GM21723 (cell line): ENCODE data around the gene RERE.
"Not testable (repeated sequence)": the region's sequence is repeated elsewhere in the genome, so short reads cannot be mapped to it uniquely, and the experiment has no call there.

ENCODE experiments used
- ATAC-seq: cut with Tn5 transposase; IDR thresholded peaks from one replicate; pipeline ENCODE4 v1.9.1; 2021; ENCODE audit warnings: mild to moderate bottlenecking, moderate library complexity; ENCODE audit not compliant: unreplicated experiment

Gene RERE

DNA sequence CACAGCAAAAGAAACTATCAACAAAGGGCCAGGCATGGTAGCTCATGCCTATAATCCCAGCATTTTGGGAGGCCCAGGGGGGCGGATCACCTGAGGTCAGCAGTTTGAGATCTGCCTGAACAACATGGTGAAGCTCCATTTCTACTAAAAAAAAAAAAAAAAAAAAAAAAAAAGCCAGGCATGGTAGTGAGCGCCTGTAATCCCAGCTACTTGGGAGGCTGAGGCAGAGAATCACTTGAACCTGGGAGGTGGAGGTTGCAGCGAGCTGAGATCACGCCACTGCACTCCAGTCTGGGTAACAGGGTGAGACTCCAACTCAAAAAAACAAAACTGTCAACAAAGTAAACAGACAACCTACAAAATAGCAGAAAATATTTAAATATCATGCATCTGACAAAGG, 122.0 kb downstream of the RERE start:
- ATAC-seq = not testable (repeated sequence)

DNA sequence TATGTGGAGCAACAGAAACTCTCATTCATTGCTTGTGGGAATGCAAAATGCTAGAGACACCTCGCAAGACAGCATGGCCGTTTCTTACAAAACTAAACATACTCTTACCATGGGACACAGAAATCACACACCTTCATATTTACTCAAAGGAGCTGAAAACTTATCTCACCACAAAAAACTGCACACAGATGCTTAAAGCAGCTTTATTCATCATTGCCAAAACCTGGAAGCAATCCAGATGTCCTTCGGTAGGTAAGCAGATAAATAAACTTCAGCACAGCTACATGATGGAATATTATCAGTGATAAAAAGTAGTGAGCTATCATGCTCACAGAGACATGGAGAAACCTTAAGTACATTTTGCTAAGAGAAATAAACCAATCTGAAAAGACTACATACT, 124.3 kb downstream of the RERE start:
- ATAC-seq = no peak

DNA sequence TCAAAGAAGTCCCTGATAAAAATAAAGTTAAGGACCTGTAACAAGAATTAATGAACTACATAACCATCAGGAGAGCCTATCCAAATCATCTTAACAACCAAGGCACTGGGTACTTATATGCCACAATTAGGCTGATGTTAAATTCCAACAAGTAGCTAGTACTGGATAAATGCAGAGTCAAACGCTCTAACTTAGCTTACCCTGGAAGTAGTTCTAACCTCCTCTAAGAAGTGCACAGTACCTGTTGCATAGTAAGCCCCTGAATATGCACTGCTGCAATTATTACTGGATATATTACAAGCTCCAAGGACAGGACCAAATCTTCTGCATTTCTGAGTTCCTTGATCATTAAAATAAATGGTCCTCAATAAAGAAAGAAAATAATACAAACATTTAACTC, 125.8 kb downstream of the RERE start:
- no peak for ATAC-seq

DNA sequence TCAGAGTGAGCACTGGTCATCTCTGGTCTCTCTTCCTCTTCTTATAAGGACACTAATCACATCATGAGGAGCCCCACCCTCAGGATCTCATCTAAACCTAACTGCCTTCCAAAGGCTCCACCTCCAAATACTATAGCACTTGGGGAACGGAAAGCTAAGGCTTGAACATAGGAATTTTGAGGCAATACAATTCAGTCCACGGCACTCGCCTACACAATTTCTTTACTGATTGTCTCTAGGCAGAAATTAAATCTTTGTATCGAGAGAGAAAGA, 127.3 kb downstream of the RERE start:
- no peak for ATAC-seq

DNA sequence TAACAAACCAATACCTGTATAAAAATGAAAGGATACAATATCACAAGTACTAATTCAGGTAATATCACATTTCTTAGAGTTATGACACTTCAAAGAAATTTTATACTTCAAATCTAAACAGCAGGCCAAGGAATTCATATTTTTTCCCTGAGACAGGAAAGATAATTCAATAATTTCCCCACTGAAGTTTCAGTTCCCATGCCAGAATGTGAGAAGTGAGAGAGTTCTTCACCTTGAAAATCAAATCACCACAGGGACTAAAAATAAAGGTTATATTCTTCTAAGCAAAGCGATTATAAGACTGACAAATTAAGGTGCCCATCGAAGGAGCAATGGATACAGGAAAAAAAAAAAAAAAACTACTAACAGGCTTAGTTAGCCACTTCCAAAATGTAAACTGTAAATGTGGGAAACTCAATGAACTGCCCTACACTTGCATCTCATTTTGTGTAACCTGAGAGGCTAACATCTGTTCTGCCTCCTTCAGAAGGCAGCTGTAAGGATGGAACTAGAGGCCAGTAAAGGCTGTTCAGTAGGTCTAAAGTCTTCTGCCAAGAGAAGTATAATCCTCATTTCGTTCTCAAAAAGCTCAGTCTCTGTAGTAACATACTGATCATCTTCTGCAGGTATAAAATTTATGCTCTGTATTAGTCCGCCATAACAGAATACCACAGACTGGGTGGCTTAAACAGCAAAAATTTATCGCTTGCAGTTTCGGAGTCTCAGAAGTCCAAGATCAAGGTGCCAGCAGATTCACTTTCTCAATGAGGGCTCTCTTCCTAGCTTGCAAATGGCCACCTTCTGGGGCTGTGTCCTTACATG, 127.8 kb downstream of the RERE start:
- no peak for ATAC-seq

DNA sequence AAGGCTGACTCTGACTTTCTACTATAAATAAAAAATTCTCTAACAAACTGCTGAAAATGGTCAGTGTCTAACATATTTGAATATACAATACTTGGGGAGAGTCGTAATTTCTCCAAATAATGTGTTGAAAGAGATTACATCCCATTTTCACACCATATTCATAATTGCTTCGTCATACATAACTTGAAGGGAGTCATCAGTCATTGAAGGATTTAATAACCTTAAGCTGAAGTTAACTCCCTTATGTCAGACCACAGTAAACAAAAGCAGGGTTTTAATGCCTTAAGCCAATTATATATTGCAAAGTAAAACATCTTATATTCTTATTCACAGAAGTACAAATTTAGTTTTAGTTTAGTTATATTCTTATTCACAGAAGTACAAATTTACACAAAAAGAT, 129.9 kb downstream of the RERE start:
- ATAC-seq = no peak

DNA sequence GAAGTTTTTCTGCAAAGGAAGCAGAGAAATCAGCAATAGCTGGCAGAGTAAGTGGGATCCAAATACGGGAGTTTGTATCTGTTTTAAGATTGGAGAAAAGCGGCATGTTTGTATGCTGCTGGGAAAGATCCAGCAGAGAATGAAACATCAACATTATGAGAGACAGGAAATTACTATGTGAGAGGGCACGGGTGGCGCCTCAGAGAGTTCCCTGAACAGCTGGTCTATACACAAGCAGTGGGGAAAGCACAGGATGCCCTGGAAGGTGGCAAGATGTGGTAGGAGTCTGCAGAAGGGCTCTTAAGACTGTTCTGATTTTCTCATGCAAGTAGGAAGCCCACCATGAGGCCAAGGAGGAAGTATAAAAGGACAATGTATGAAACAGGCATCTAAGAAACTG, 130.4 kb downstream of the RERE start:
- ATAC-seq = no peak

DNA sequence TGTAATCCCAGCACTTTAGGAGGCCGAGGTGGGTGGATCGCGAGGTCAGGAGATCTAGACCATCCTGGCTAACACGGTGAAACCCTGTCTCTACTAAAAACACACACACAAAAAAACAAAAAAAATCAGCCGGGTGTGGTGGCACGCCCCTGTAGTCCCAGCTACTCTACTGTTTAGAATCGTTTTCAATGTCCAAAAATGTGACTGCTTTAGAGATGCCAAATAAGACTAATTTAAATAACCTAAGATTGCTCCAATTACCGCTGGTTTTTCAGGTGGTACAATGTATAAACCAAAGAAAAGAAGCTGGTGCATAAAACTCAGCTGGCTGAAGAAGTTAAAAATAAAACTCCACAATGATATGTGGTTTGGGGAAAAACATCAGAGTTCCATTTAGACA, 132.0 kb downstream of the RERE start:
- no peak for ATAC-seq

DNA sequence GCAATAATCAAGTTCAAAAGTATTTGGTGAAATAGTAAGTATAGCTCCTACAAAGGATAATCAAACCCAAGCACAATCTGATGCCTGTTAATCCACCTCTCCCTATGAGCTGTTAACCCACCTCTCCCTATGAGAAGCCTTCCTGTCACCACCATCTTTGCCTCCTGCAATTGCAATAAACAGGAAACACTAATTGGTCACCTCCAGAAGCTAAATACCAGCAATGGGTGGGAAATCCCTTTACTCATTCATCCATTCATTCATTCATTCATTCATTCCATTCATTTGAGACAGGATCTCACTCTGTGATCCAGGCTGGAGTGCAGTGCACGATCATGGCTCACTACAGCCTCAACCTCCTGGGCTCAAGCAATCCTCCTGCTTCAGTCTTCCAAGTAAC, 132.8 kb downstream of the RERE start:
- ATAC-seq = no peak

DNA sequence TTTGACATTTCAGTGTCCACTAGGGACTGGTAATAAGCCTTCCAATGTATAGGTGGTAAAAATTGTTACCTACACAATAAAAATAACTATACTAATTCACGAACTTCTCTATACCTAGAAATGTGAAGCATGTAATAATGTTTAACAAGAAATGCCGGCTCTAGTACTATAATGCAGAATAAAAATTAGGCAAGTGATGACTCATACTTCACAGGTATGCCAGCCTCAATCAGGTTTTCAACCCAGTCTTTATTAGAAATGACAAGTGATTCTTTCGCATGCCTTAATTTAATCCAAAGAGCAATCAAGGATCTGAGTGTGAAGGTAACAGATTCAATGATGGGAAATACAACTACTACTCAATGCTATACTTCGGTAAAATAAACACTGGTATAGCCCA, 134.9 kb downstream of the RERE start:
- no peak for ATAC-seq

DNA sequence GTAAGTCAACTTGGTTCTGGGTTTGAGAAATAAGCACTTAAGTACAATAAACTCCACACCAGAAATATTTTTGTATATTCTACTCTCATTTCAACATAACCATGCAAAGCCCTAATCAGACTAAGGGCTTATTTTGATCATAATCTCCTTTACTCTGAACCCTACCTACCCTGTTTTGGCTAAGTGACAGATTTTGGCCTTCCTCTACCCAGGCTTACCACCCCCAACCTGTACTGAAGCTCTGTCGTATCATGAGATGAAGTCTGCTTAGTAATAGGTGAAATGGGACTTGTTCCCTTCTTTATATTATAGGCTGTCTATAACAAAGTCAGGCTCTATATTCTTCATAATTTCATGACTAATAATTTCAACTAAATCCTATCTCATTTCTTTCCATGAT, 135.5 kb downstream of the RERE start:
- ATAC-seq = no peak

DNA sequence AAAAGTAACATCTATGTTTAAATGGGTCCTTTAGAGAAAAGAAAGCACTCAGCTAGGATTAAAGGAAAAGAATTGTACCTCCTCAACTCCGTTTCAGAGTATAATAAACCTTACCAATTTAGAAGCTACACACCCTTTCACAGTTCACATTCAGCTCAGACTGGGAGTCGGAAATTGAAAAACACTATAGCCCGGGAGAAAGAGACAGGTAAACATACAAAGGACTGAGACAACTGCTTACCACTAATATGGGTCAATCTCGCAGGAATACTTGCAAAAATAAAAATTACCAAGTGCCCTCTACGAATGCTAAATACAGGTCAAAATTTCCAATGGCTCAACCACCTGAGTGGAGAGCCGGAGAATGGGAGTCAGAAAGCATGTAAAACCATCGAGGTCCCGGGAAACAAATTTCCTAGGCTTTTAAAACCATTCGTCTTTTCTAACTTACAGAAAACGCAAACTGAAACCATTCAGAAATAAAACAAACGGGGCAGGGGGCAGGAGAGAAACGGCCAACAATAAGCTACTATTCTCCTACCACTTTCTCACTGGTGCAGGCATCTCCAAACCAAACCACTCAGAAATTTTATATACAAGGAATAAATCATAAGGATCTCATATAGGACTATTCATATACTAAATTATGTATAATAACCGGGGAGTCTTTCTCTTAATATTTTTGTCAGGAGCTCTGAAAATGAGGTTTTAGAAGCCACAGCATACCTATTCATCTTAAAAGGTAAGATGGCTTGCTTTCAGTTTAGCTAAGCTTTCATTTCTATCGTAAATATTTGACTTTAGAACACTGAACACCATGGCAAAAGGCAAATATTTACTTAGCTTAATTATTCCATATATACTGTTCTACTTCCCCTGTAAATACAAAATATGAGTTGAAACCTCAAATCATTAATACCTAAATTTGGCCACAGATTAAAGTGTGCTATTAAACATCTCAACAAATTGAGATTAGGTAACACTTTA, 136.5 kb downstream of the RERE start:
- no peak for ATAC-seq

DNA sequence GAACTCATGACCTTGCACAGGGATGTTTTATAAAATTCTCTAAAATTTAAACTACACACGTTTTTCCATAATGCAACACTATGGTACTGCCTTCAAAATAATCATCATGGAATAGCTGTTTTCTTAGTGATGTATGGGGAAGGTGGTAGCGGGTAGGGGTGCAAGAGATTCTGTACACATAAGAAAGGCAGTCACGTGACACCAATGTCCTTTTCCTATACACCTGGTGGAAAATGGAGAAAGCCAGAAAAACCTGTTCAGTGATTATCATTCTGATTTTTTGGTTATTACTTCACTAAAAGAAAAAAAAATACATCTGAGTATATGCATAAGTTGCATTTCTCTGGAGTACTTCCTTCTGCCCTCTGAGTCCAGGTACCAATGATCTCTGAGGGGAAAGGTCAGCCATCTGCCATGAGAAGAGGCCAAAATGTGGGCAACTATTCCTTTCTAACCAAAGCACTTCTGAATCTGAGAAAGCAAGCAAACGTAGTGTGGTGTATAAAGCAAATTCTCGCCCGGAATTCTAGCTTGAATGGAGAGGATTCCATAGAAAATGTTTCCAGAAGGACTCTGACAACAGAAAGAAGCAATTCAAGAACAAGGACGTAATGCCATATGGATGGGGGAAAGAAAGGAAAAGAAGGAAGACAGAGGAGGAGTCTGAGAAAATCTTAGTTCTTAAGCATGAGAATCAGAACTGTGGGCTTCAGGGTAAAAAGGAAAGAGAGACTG, 137.3 kb downstream of the RERE start:
- ATAC-seq = no peak

DNA sequence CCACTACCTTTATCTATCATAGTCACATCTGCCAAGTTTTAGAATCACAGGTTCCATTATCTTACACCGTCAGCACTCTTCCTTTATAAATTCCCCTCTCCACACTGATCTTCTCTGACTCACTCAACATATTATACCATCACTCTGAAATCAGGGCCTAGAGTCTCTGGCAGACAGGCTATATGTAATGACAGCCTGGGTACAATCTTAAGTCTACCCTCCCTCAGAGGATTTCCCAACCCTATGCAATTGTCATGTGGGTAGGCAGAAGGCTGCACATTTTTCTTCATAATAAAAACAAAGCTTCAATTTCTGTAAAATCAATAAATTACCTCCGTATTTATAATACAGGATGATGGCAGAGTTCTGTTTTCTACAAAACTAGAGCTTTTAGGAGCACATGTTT, 138.0 kb downstream of the RERE start:
- ATAC-seq = no peak

DNA sequence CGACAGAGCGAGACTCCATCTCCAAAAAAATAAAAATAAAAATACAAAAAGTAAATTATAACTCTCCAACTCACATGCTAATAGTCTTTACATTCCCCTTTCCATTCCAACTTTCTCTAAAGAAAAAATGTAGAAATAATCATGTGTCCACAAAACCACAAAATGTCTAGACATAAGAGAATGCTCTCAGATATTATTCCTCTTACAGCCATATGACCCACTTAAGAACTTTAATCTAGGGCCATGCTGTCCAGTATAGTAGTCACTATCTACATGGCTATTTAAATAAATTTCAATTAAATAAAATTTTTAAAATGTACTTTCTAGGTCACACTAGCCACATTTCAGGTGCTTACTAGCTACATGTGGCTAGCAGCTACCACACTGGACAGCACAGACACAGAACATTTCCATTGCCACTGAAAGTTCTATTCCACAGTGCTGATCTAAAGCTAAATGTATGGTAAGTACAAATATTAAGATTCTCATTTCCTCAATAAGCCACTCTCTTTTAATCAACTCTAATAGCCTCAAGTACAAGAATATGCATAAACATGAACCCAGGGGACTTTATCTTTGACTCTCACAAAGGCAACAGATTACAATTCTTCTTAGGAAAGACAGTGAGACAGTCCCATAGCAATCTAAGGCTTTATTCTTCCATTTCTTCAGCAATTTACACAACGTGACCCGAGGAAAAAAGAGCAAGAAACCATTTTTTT, 138.6 kb downstream of the RERE start:
- ATAC-seq = no peak

DNA sequence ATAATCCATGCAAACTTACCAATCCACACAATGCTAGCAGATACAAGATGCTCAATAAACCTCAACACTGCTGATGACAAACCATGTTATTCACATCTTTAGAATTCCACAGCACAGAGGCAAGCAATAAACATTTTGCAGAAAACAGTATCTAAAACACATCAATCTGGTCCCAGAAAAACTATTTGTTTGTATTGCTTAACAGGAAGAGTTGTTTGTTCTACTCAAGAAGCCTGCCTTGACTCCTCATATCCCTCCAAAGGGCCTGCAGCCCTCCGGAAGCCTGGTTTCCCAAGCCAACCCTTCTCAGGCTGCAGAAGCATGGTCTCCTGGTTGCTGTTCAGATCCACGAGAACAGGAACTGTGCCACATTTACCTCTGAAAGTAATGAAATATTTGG, 139.7 kb downstream of the RERE start:
- no peak for ATAC-seq

DNA sequence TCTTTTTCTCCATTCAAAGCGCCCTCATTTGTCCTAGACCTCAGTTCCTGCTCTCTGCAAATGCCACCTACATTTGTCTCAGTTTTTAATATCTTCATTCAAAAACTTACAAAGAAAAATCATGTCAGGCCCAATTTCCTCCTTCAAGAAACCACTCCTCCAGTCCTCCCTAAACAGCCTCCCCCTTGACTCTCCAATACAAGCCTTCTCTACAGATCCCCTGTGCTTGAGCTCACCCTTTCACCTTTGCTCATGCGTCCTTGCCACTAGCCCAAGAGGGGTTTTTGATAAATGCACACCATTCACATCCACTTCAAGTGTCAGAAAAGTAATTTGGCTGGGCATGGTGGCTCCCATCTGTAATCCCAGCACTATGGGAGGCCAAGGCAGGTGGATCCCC, 140.6 kb downstream of the RERE start:
- ATAC-seq = no peak

DNA sequence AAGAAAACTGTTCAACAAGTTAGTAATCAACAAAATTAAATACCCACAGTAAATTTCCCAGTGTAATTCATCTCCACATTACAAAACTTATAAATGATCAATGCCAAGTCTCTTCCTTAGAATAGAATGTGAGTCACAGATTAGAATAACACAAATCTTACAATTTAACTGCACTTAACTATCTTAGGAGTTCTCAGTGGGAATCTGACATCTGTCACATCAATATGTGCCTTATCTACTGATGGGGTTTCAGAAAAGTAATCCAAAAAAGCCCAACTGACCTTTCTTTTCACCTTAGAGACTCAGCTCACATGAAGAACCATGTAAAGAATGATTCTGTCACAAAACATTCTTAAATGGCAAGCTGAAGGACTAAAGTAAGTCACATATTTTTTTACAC, 141.4 kb downstream of the RERE start:
- ATAC-seq = no peak

DNA sequence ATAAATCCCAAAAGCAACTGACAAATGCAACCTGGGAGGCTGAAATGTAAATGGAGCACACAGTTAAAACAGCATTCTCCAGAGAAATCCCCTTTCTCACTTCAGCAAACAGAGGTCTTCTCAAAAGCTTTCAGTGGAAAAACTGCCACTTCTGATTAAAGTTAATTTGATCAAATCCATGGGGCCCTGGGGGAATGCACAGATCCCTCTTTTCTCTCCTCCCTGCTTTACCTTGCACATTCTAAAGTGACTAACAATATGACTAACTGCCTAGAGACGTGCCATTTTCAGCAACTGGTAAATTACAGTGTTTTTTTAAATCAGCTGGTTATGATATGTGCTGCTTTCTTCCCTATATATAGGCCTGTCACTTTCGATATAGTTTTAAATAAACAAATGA, 142.5 kb downstream of the RERE start:
- no peak for ATAC-seq

DNA sequence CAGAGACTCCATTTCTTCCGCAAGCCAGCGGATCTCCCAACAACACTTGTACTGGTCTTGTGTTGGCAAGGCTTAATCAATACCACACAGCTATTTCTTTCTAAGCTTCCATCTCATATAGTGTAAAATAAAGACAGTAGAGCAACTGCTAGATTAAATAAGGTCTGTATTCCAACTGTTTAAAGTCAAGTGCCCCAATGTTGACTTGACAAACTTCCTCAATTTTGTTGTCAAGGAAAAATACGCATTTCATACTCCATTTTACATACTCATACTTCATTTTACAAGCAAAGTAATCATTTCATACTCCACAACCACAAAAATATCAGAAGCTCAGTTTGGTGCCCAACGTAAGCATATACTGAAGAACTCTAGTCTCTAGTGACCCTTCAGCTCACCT, 143.0 kb downstream of the RERE start:
- ATAC-seq = no peak

DNA sequence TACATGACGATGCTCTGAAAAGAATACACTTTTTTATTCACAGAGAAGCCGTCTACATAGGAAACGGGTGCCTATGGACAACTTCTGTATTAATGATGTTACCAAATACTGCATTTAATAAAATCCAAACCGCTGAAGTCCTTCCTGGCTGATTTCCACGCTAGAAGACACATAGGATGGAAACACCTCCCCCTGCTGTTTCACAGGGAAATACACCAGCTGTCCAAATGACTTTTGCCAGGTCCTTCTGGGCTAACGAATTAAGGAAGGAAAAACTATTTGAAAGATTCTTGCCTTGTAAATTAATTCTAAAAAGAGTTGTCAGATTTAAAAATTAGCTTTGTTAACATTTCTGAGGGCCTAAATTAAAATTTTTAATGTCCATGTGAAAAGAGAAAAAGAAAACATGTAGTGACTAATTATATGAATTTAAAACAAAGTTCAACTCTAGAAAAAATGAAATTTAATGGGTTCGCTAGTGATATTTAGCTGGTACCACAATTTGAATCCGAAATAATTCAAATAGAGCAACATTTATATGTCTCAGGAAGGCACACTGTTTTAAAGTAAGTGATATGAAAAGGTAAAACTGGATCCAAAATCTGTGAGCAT, 146.0 kb downstream of the RERE start:
- ATAC-seq = no peak
